ENCODE data around the gene B3GNT2.

Gene B3GNT2

DNA sequence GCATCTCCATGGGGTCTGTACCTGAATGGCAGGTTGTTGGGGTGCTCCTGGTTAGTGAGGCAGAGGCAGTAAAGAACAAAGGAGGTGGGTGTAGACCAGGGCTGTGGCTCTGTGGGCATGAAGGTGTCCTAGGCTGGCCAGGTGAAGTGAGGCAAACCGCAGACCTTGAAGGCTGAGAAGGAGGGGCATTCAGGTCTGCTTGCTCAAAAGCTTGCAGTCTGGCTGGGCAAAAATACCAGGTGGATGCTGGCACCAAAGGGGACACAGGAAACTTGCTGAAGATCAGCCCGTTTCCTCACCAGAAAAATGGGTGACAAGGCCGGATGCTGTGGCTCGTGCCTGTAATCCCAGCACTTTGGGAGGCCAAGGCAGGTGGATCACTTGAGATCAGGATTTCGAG is 6.7 kb upstream of the B3GNT2 start:
- no peak overlapping the region for H3K4me2 ChIP-seq (ENCODE audit: insufficient read depth, low read length)
- no peaks in the 10 kb centered on the region for H3K36me3 ChIP-seq (ENCODE audit: insufficient read depth, low read length)
- no peak overlapping the region for H2AFZ ChIP-seq (ENCODE audit: low read depth, low read length)
- no peaks in the 10 kb centered on the region for H3K79me2 ChIP-seq (ENCODE audit: insufficient read depth, low read length)
- H3K27ac ChIP-seq (ENCODE audit: low read length): no peak overlapping the region
- H4K20me1 ChIP-seq (ENCODE audit: insufficient read depth, low read length): no peaks in the 10 kb centered on the region
- no peaks in the 10 kb centered on the region for H3K4me1 ChIP-seq (ENCODE audit: insufficient read depth, low read length)
- DNase-seq (no peak), ATAC-seq (ENCODE audit: insufficient read depth, low read depth) (no peak)
- H3K4me3 ChIP-seq (ENCODE audit: low read depth in 1 of 2, low read length in 2 of 2): no peak overlapping the region
- no peak for TF ChIP-seq EZH2 (IDR thresholded peaks at IDR 0.05; ENCODE audit: borderline replicate concordance, low read depth, low read length, severe bottlenecking)
- TF ChIP-seq, protein P1, sequence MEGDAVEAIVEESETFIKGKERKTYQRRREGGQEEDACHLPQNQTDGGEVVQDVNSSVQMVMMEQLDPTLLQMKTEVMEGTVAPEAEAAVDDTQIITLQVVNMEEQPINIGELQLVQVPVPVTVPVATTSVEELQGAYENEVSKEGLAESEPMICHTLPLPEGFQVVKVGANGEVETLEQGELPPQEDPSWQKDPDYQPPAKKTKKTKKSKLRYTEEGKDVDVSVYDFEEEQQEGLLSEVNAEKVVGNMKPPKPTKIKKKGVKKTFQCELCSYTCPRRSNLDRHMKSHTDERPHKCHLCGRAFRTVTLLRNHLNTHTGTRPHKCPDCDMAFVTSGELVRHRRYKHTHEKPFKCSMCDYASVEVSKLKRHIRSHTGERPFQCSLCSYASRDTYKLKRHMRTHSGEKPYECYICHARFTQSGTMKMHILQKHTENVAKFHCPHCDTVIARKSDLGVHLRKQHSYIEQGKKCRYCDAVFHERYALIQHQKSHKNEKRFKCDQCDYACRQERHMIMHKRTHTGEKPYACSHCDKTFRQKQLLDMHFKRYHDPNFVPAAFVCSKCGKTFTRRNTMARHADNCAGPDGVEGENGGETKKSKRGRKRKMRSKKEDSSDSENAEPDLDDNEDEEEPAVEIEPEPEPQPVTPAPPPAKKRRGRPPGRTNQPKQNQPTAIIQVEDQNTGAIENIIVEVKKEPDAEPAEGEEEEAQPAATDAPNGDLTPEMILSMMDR (IDR thresholded peaks at IDR 0.05; ENCODE audit: borderline replicate concordance, extremely low read depth, low read length, poor library complexity, severe bottlenecking): no peak
- no peak overlapping the region for H3K9ac ChIP-seq (ENCODE audit: low read depth, low read length)
- no peaks in the 10 kb centered on the region for H3K27me3 ChIP-seq (ENCODE audit: insufficient read depth, low read length, poor library complexity)
- H3K9me3 ChIP-seq (ENCODE audit: insufficient read depth, low read length, severe bottlenecking): no peaks in the 10 kb centered on the region

DNA sequence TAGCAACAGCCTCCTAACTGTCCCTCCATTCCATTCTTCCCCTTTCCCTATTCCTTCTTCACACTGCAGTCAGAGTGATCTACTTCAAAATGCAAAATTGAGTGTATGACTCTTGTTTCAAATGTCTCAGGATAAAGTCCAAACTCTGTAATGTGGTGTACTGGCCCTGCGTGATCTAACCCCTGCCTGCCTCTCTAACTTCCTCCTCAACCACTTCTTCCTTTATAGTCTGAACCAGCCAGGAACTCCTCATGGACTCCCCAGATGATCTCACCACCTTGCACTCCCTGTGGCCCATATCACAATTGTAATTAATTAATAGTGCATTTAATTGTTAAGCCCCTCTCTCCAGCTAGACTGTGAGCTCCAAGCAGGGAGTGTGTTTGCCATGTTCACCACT is 3.1 kb upstream of the B3GNT2 start:
- H3K9me3 ChIP-seq (ENCODE audit: insufficient read depth, low read length, severe bottlenecking): no peaks in the 10 kb centered on the region
- H2AFZ ChIP-seq (ENCODE audit: low read depth, low read length): no peak overlapping the region
- H3K9ac ChIP-seq (ENCODE audit: low read depth, low read length): no peak overlapping the region
- peaks cover 17% of the 10 kb centered on the region for H3K79me2 ChIP-seq (ENCODE audit: insufficient read depth, low read length)
- no peak overlapping the region for H3K27ac ChIP-seq (ENCODE audit: low read length)
- no peaks in the 10 kb centered on the region for H3K27me3 ChIP-seq (ENCODE audit: insufficient read depth, low read length, poor library complexity)
- peaks cover 8% of the 10 kb centered on the region for H4K20me1 ChIP-seq (ENCODE audit: insufficient read depth, low read length)
- no peak for ATAC-seq (ENCODE audit: insufficient read depth, low read depth)
- no peaks in the 10 kb centered on the region; the same call in 1 of the 2 replicates for H3K36me3 ChIP-seq (ENCODE audit: insufficient read depth, low read length)
- DNase-seq: no peak
- no peak overlapping the region for H3K4me3 ChIP-seq (ENCODE audit: low read depth in 1 of 2, low read length in 2 of 2)
- H3K4me2 ChIP-seq (ENCODE audit: insufficient read depth, low read length): no peak overlapping the region
- peaks cover 17% of the 10 kb centered on the region for H3K4me1 ChIP-seq (ENCODE audit: insufficient read depth, low read length)
- no peak for TF ChIP-seq EZH2 (IDR thresholded peaks at IDR 0.05; ENCODE audit: borderline replicate concordance, low read depth, low read length, severe bottlenecking)
- TF ChIP-seq, protein P1 (IDR thresholded peaks at IDR 0.05; ENCODE audit: borderline replicate concordance, extremely low read depth, low read length, poor library complexity, severe bottlenecking): no peak

DNA sequence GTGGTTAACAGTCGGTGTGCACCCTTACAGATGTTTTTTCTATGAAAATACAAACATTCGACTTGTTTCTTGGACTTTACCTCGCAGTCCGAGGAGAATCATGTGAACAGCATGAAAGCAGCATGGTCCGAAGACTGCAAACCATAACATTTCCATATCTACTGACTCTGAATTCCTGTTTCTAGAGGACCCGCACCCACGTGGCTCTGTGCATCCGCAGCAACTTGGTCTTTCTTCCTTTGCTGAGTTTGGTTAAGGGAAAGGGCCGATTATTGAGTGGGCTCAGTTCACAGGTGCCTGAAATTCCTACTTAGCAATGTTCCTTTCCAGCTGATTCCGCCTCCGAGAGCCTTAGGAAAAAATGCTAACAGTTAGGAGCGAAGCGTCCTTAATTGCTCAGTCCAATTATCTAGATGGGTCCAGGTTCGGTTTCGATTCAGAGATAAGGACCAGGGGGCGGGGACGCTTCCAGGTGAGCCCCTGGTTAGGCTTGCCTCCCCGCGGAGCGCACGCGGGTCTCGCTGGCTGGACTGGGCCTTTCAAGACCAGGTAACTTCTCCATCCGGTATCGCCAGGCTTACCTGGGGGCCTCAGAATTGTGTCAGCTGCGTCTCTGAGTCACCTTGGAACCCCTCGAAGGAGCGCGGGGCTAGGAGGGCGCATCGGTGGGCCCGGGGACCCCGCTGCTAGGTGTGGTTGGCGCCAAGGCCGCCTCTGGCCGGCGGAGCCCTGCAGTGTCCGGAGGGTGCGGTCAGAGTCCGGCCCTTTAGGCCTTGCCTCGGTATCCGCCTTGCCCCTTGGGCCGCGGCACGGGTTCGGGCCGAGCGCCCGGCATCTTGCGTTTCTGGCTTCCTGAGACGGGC is 1.1 kb upstream of the B3GNT2 start:
- Histone ChIP-seq H3K36me3 (ENCODE audit: insufficient read depth, low read length) (no peaks in the 10 kb centered on the region; the same call in 1 of the 2 replicates), H3K4me1 (ENCODE audit: insufficient read depth, low read length) (peaks cover 37% of the 10 kb centered on the region), H3K9me3 (ENCODE audit: insufficient read depth, low read length, severe bottlenecking) (no peaks in the 10 kb centered on the region), H3K4me2 (ENCODE audit: insufficient read depth, low read length) (peak overlapping the region; percentile 80), H3K4me3 (ENCODE audit: low read depth in 1 of 2, low read length in 2 of 2) (peak overlapping the region in 1 of 2 experiments; percentile 99; a peak in 2 of 4 replicates), H3K9ac (ENCODE audit: low read depth, low read length) (peak overlapping the region; percentile 94), H3K27ac (ENCODE audit: low read length) (no peak overlapping the region; the same call in 1 of the 2 replicates), H4K20me1 (ENCODE audit: insufficient read depth, low read length) (peaks cover 22% of the 10 kb centered on the region), H2AFZ (ENCODE audit: low read depth, low read length) (peak overlapping the region; percentile 99), H3K27me3 (ENCODE audit: insufficient read depth, low read length, poor library complexity) (no peaks in the 10 kb centered on the region), H3K79me2 (ENCODE audit: insufficient read depth, low read length) (peaks cover 37% of the 10 kb centered on the region)
- TF ChIP-seq, protein P1 (IDR thresholded peaks at IDR 0.05; ENCODE audit: borderline replicate concordance, extremely low read depth, low read length, poor library complexity, severe bottlenecking): no peak
- TF ChIP-seq EZH2 (IDR thresholded peaks at IDR 0.05; ENCODE audit: borderline replicate concordance, low read depth, low read length, severe bottlenecking): no peak
- ATAC-seq (ENCODE audit: insufficient read depth, low read depth): no peak
- no peak for DNase-seq

All from DND-41 (cell line).